Hematopoietic multipotent progenitor cell treated with erythropoietin and hydrocortisone succinate and interleukin-3 and kit ligand, for 15 days (in vitro differentiated cells): ENCODE results near the gene PTMS.
A peak's percentile ranks its signal among the peaks of the same experiment; 100 is the strongest.

Source experiments
- DNase-seq: peaks from one replicate; pipeline ENCODE4 v3.0.0-alpha.2; 2015; ENCODE audit warnings: low spot score

PTMS gene

DNA sequence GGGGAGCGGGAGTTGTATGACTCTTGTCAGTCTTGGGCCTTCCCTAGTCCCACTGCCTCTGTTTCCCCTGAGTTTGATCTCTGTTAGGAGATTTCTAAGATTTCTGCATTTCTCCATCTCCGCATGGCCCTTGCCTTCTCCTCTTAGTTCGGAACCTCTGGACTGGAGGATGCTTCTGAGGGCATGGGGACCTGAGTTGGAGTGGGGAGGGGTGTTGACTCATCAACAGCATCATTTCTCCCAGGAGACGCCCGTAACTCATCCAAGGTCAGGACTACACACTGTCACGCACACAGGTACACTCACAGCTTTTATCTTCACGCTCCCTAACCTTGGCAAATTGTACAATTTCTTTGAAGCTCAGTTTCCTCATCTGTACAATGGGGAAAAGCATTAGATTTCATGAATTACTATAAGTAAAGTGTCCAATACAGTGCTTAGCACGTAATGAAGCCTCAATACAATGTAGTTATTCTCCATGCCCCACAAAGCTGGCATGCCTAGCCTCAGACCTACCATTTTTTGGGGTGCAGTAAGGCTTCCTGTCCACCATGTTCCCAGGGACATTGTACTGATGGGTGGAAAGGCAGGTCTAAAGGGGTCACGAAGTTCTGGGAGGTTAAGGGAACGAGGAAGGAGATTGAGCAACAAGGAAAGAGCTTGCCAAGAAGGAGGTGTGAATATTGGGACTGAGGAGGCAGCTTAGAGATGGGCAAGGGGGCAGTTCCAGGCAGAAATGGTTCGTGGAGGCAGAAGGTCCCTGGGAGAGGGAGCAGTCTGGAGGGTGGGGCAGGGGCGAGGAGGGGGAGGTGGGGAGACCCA, 5.6 kb downstream of the PTMS start:
- DNase-seq = no peak

- no peak for DNase-seq
Observed at GRCh38 chr12:6772331-6772695, 6.2 kb downstream of the PTMS start, which contains the start of gene LAG3. Gene LAG3 (plus strand): TSS chr12:6772520. CDS start chr12:6772853, 333 bp downstream.

DNA sequence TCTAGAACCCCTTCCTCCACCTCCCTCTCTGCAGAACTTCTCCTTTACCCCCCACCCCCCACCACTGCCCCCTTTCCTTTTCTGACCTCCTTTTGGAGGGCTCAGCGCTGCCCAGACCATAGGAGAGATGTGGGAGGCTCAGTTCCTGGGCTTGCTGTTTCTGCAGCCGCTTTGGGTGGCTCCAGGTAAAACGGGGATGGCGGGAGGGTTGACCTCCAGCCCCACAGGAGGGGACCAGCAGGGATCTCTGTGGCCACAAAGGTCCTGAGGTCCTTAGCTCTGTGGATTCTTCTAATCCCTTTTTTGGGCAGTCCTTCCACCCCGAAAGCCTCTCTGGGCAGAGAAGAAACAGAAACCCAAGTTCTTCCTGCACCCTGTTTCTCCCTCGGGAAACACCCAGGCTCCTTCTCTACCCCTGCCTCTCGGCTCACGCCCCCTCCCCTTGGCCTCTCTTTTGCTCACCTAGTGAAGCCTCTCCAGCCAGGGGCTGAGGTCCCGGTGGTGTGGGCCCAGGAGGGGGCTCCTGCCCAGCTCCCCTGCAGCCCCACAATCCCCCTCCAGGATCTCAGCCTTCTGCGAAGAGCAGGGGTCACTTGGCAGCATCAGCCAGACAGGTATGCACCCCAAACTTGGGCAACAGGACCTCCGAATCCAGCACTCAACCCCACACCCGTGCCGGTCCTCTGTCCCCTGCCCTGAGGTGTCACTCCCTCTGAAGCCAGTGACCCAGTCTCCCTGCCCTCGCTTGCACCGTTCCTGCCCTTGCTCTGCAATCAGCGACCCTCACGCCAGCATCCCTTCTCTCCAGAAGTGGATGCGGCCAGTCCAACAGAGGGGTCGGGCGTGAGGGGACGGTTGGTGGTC, 6.8 kb downstream of the PTMS start:
- DNase-seq = no peak

DNA sequence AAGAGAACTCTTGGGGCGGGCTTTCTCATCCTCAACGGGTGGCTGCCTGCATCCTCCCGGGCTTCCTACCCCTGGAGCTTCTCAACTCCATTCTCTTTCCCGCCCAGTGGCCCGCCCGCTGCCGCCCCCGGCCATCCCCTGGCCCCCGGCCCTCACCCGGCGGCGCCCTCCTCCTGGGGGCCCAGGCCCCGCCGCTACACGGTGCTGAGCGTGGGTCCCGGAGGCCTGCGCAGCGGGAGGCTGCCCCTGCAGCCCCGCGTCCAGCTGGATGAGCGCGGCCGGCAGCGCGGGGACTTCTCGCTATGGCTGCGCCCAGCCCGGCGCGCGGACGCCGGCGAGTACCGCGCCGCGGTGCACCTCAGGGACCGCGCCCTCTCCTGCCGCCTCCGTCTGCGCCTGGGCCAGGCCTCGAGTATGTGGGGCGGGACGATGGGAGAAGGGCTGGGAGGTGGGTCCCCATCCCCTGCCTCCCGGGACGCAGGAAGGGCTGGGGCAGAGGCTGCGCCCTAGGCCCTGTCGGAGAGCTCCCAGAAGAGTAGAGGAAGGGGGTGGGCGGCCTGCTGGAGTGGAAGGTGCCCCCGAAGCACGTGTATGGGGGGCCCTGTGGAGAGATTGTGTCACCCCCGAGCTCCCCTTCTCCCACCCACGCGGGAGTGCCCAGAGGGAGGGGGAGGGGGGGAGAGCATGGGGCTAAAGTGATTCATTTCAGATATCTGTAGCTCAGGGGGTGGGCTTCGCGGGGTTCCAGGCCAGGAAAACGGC, 7.6 kb downstream of the PTMS start:
- DNase-seq = no peak

GRCh38 chr12:6774499-6775062, 8.4 kb downstream of the PTMS start:
- no peak for DNase-seq

DNA sequence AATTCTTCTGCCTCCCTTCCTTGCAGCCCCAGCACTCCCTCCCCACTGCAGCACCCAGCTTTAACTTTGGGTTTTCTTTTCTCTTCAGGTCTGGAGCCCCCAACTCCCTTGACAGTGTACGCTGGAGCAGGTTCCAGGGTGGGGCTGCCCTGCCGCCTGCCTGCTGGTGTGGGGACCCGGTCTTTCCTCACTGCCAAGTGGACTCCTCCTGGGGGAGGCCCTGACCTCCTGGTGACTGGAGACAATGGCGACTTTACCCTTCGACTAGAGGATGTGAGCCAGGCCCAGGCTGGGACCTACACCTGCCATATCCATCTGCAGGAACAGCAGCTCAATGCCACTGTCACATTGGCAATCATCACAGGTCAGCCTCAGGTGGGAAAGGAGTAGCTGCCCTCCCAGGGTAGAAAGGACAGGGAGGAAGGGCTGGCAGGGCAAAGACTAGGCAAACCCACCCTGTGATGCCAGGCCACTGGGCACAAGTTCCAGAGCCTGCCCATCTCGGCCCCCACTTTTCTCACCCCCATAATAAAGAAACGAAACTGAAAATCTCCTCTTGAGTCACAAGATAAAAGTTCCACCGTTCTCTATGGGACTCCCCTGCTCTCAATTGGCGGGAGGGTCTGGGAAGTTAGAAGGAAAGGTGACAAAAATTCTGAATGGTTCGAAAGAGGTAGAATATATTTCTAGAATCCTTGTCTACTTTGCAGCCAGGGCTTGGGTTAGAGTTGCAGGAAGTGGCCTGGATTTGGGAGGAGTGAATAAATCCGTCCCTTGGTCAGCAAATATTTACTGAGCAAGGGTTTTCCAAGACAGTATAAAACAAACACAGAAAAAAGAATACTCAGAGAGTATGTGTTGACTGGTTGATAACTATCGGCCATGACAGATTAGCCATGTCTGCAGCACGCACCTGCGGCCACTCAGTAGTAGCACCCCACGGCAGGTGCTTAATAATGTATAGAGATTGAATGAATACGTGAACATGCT, 9.3 kb downstream of the PTMS start:
- DNase-seq = no peak

DNA sequence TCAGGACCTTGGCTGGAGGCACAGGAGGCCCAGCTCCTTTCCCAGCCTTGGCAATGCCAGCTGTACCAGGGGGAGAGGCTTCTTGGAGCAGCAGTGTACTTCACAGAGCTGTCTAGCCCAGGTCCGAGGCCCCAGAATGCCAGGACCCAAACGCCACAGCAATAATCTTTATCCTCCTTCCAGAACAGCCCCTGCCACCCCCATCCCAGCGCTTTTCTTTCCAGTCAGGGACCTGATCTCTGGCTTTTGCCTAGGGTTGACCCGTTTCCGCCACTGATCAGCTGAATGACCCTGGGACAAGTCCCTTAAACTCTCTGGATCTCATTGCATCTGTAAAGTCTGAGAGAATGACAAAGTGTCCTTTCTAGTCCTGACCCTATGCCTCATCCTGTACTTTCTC, 11.2 kb downstream of the PTMS start:
- no peak for DNase-seq

DNA sequence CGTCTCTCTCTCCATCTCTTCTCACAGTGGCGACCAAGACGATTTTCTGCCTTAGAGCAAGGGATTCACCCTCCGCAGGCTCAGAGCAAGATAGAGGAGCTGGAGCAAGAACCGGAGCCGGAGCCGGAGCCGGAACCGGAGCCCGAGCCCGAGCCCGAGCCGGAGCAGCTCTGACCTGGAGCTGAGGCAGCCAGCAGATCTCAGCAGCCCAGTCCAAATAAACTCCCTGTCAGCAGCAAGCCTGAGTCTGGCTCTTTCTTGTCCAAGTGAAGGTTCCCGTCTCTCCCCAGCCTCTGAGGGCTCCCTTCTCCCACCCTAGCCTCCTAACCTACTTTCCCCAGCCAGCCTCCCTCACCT, 12.0 kb downstream of the PTMS start:
- DNase-seq = no peak

GRCh38 chr12:6778574-6779550, 12.7 kb downstream of the PTMS start:
- DNase-seq = peak; percentile 88

DNA sequence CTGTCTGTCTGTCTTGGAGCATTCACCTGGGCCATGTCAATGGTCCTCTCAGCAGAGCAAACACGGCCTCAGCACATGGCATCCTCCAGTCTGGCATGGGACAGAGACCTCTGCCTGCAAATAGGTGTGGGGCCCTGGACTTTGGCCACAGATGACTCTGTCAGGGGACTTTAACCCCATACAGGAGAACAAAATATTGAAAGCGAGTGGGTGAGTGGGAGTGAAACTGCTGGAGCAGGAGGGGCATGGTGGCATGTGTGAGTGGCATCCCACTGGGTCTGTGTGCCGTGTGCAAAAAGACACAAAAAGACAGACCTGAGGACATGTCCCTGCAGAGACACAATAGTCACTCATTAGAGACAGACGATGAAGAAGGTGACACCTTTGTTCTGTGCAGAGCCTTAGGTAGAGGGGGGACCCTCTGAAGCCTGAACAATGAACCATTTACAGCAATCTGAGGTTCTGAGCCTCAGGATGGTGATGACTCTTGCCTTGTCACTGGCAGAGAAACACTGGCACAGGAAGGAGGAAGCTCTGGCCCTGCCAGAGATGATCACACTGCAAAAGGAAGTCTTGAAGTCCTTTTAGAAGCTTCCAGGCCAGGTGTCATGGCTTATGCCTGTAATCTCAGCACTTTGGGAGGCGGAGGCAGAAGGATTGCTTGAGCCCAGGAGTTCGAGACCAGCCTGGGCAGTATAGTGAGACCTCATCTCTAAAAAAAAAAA, 13.7 kb downstream of the PTMS start:
- no peak for DNase-seq

DNA sequence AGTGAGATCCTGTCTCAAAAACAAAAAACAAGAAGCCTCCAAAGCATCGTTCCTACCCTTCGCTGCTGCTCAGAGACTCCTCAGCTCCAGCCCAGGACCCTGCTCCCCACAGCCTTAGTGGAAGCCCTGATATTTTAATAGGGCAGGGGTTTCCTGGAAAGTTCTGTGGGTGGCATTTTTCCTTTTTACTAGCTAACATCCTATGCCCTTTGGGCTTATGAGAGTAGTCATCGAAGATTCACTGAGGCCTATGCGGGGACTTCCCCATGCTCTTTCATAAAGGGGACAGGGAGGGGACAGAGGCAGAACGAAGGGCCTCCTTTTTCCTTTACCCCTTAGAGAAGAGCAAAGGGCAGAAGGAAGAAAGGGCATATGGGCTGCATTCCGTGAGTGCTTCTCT, 14.4 kb downstream of the PTMS start:
- no peak for DNase-seq

GRCh38 chr12:6782119-6782518, 16.0 kb downstream of the PTMS start:
- DNase-seq = no peak

GRCh38 chr12:6782850-6783566, 16.8 kb downstream of the PTMS start:
- DNase-seq = no peak

DNA sequence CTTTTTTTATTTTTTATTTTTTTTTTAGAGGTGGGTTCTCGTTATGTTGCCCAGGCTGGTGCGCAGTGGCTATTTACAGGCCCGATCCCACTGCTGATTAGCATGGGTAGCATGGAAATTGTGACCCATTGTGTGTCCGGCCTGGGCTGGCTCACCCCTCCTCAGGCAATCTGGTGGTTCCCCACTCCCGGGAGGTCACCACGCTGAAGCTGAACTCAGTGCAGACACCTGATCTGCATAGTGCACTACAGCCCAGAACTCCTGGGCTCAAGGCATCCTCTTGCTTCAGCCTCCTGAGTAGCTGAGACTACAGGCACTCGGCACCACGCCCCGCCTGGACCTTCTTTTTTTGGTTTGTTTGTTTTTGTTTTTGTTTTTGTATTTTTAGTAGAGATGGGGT, 17.7 kb downstream of the PTMS start:
- no peak for DNase-seq

DNA sequence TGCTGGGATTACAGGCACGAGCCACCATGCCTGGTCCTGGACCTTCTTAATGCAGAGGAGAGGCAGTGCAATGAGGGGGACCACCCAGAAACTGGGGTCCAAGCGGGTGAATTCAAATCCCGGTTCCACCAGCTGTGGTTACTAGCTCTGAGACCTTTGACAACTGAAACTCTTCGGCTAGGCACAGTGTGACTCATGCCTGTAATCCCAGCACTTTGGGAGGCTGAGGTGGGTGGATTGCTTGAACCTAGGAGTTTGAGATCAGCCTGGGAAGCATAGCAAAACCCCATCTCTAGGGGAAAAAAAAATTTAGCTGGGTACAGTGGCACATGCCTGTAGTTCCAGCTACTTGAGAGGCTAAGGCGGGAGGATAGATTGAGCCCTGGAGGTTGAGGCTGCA, 18.1 kb downstream of the PTMS start:
- DNase-seq = no peak

GRCh38 chr12:6784761-6785160, 18.6 kb downstream of the PTMS start:
- no peak for DNase-seq

DNA sequence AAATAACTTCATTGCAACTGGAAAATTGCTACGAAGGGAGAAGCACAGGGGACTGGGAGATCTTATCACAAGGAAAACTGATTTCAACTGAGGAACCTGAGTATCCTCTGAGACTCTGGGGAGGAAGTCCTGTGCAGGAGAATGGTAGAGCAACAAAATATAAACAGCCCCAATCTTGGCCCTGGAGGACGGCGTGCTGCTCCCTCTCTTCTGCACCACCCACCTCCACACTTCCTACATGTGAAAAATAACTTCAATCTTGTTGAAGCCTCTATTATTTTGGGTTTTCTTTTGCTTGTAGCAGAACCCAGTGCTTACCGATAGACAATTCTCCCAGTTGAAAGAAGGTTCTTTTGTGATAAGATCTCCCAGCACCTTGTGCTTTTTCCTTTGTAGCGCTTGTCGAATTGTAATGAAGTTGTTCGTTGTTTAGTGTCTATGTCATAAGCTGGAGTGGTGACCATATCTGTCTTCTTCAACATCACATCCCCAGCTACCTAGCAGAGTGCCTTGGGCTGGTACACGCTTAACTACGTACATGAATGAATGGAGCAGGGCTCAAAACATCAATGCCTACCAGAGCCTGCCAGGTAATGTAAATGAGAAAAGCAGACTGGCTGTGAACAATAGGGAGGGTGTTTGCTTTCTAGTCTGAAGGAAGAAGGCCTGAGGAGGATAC, 20.4 kb downstream of the PTMS start:
- DNase-seq = no peak

DNA sequence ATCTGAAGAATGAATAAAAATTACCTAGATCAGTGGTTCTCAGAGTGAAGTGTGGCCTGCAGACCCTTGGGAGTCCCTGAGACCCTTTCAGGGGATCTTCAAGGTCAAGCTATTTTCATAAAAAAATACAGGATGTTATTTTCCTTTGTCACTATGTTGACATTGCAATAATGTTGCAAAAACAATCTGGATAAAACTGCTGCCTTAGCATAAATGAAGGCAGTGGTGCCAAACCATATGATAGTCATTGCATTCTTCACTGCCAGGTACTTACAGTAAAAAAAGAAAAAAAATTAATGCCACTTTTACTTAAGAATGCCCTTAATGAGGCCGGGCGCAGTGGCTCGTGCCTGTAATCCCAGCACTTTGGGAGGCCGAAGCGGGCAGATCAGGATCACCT, 21.1 kb downstream of the PTMS start:
- DNase-seq = no peak
